AG10803 (cell line): ENCODE results near the gene TPRG1.
"Not testable (repeated sequence)": the region's sequence is repeated elsewhere in the genome, so short reads cannot be mapped to it uniquely, and the experiment has no call there.

ENCODE experiments used
- DNase-seq: peaks from one replicate; pipeline ENCODE4 v3.0.0; 2010; ENCODE audit warnings: low read depth
- H3K4me3 ChIP-seq: 2 replicates; pipeline ENCODE4 v1.5.1; 2011; ENCODE audit warnings: mild to moderate bottlenecking, low read length, control low read depth
- TF ChIP-seq, protein P1 (sequence below): conservative IDR thresholded peaks from 2 replicates; pipeline ENCODE4 v1.5.1; 2011; ENCODE audit warnings: mild to moderate bottlenecking, low read length, control low read depth, inconsistent platforms

The TPRG1 gene

DNA sequence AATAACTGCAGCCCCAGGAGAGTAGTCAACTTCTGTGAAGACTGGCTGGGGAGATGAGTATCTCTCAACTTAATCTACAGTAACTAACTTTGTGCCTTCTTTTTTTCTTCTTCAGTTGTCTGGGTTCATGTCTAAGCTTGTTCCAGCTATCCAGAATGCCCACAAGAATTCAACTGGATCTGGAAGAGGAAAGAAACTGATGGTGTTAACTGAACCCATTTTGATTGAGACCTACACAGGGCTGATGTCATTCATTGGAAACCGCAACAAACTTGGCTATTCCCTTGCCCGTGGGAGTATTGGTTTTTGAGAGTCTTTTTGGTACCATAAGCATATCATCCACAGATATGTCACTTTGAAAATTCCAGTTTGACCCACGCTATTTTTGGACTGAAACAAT lies 148.7 kb downstream of the TPRG1 start:
- H3K4me3 ChIP-seq = no peak overlapping the region
- TF ChIP-seq, protein P1, sequence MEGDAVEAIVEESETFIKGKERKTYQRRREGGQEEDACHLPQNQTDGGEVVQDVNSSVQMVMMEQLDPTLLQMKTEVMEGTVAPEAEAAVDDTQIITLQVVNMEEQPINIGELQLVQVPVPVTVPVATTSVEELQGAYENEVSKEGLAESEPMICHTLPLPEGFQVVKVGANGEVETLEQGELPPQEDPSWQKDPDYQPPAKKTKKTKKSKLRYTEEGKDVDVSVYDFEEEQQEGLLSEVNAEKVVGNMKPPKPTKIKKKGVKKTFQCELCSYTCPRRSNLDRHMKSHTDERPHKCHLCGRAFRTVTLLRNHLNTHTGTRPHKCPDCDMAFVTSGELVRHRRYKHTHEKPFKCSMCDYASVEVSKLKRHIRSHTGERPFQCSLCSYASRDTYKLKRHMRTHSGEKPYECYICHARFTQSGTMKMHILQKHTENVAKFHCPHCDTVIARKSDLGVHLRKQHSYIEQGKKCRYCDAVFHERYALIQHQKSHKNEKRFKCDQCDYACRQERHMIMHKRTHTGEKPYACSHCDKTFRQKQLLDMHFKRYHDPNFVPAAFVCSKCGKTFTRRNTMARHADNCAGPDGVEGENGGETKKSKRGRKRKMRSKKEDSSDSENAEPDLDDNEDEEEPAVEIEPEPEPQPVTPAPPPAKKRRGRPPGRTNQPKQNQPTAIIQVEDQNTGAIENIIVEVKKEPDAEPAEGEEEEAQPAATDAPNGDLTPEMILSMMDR = no peak
- no peak for DNase-seq

DNA sequence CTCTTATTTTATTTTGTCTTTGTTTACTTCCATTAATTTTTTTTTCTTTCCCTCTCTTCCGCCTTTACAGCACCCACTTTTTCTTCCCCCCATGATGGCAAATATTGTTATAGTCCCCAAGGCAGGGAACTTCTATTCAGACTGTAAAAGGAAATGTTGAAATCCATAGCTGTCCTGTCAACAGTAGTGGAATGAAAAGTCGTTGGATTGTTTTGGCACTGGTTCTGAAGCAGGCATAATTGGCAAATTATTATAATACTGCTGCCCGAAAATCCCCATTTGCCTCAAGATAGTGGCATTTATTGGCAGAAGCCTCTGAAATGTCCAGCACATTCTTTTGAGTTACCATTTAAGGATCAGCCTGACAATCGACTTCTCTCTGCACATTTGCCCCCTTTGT lies 150.6 kb downstream of the TPRG1 start:
- no peak overlapping the region for H3K4me3 ChIP-seq
- no peak for DNase-seq
- TF ChIP-seq, protein P1 = no peak

DNA sequence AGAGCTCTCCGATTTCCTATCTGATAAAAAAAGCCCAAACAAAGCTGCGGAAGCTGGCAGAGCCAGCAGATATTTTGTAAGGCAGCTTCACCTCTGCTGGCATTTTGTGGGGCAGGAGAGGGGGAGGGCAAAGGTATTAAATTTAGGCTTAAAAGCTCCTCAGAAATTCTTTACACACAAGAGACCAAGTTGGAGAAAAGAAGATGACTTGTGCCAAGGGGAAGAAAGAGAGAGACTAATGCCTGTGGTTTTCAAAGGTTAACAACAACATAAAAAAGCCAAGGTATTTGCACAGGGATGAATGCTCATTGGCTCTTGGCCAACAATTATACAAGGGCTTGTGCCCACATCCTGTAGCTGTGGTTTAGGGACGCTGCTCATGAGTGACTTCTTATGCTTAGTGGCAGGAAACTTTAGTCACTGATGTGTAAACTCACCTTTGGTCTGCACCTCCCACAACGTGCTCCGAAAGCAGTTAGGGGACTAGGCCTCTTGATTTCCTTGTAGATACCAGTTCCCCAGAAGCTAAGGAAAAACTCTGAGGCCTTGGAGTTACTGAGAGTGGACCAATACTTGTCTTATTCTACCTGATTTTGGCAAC lies 152.9 kb downstream of the TPRG1 start:
- H3K4me3 ChIP-seq = no peak overlapping the region
- DNase-seq = peak; percentile 81
- TF ChIP-seq, protein P1 = no peak

DNA sequence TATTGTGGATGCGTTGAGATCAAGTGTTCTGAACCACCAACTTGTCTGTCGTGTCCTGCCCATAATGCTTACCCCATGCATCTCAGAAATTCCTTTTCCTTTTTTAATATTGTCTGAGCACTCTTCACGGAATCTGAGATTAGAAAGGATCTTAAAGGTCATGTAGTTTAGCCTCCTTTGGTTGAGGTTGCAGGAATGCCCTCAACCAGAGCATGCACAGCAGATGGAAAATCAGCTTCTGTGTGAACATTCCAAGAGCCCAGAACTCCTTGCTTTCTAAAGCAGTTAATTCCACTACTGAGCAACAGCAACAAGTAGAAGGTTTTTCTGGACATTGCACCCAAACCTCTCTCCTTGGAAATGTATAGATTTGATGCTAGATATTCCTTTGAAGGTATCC lies 153.7 kb downstream of the TPRG1 start:
- TF ChIP-seq, protein P1 = no peak
- peak; percentile 6 for DNase-seq
- H3K4me3 ChIP-seq = no peak overlapping the region

DNA sequence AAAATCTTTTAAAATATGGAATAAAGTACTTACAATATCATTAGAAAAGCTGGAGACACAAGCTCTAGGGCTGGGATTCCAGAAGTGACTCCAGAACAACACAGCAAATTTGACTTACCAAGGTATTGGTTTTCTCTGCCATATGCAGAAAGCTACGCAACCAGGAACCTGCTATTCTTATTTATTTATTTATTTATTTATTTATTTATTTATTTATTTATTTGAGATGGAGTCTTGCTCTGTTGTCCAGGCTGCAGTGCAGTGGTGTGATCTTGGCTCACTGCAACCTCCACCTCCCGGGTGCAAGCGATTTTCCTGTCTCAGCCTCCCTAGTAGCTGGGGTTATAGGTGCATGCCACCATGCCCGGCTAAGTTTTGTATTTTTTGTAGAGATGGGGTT lies 157.9 kb downstream of the TPRG1 start:
- H3K4me3 ChIP-seq = not testable (repeated sequence)

DNA sequence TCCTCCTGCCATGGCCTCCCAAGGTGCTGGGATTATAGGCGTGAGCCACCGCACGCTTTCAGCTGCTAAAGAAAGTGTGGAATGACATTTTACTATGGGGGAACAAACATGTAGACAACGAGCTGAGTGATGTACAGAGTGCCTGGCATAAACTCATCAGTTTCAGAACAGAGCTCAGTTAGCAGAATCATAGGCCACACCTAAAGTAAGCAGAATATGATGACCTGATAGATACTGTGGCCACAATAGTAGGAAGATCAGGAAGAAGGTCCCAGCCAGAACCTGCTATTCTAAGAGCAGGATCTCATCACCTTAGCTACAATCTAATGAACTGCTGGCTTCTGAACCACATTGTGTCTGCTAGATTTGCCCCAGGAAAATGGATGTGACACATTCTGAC lies 158.3 kb downstream of the TPRG1 start:
- TF ChIP-seq, protein P1 = no peak
- DNase-seq = no peak

More for the DNA sequence above, 157.9 kb downstream of the TPRG1 start:
- not testable (repeated sequence) for DNase-seq

DNA sequence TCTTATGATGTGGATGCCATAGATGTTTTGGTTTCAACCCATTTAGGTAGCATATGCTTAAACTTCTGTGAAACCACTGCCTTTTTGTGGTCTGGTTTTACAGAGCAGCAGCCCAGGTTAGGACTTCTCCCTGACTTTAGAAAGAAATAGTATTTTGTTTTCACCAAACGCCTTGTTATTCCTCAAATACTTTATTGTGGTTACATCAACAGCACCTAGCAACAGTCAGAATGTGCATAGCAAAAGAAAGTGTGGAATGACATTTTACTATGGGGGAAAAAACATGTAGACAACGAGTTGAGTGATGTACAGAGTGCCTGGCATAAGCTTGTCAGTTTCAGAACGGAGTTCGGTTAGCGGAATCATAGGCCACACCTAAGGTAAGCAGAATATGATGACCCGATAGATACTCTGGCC lies 159.2 kb downstream of the TPRG1 start:
- DNase-seq = no peak
- no peak overlapping the region for H3K4me3 ChIP-seq
- TF ChIP-seq, protein P1 = no peak

More for the DNA sequence above, 158.3 kb downstream of the TPRG1 start:
- no peak overlapping the region for H3K4me3 ChIP-seq
